H9 (cell line): ENCODE results near the gene PTPRN2. TPM values are rescaled to one million over a fixed set of nuclear protein-coding genes. Genes with fewer than 3 reads are reported as not detected.

Experiments
- DNase-seq: peaks from one replicate; pipeline ENCODE4 v3.0.0-alpha.2; 2017
- H2AFZ ChIP-seq: one replicate; pipeline ENCODE4 v1.6.1; 2013; ENCODE audit warnings: mild to moderate bottlenecking, low read length, control low read depth, moderate library complexity
- H2AK5ac ChIP-seq: 2 replicates; pipeline ENCODE4 v1.6.1; 2013; ENCODE audit warnings: low read length, control low read depth, mixed read lengths; ENCODE audit not compliant: insufficient read length
- H2BK120ac ChIP-seq: one replicate; pipeline ENCODE4 v1.6.1; 2013; ENCODE audit warnings: low read depth, mild to moderate bottlenecking, low read length, control low read depth, inconsistent platforms; ENCODE audit not compliant: poor library complexity, severe bottlenecking
- H2BK12ac ChIP-seq: 2 replicates; pipeline ENCODE4 v1.6.1; 2013; ENCODE audit warnings: low read length, control low read depth, mixed read lengths, low read depth; ENCODE audit not compliant: insufficient read length
- H2BK15ac ChIP-seq: 2 replicates; pipeline ENCODE4 v1.6.1; 2013; ENCODE audit warnings: low read depth, low read length, control low read depth
- H2BK20ac ChIP-seq: one replicate; pipeline ENCODE4 v1.6.1; 2013; ENCODE audit warnings: low read depth, mild to moderate bottlenecking, low read length, control low read depth, inconsistent platforms; ENCODE audit not compliant: poor library complexity, severe bottlenecking
- H2BK5ac ChIP-seq: 2 replicates; pipeline ENCODE4 v1.6.1; 2013; ENCODE audit warnings: low read length, control low read depth, mixed read lengths; ENCODE audit not compliant: insufficient read length
- H3K14ac ChIP-seq: 2 replicates; pipeline ENCODE4 v1.6.1; 2013; ENCODE audit warnings: low read length, control low read depth; ENCODE audit not compliant: insufficient read depth
- H3K18ac ChIP-seq: 2 replicates; pipeline ENCODE4 v1.6.1; 2013; ENCODE audit warnings: low read depth, mild to moderate bottlenecking, mixed read lengths, low read length, control low read depth; ENCODE audit not compliant: insufficient read length
- H3K23ac ChIP-seq: 2 replicates; pipeline ENCODE4 v1.6.1; 2013; ENCODE audit warnings: low read length, control low read depth, mixed read lengths, low read depth; ENCODE audit not compliant: insufficient read length
- H3K23me2 ChIP-seq: 2 replicates; pipeline ENCODE4 v1.6.1; 2013; ENCODE audit warnings: low read depth, mild to moderate bottlenecking, mixed read lengths, low read length, control low read depth; ENCODE audit not compliant: insufficient read length, poor library complexity, severe bottlenecking
- H3K27ac ChIP-seq: 2 replicates; pipeline ENCODE4 v1.5.1; 2013; ENCODE audit warnings: low read length, control low read depth, mixed read lengths, low read depth; ENCODE audit not compliant: insufficient read length
- H3K27me3 ChIP-seq: 2 replicates; pipeline ENCODE4 v1.6.1; 2013; ENCODE audit warnings: low read length, control low read depth, inconsistent platforms; ENCODE audit not compliant: insufficient read depth
- H3K4ac ChIP-seq: 2 replicates; pipeline ENCODE4 v1.6.1; 2013; ENCODE audit warnings: low read depth, mild to moderate bottlenecking, control low read depth, inconsistent platforms, low read length, moderate library complexity
- H3K4me1 ChIP-seq: 2 replicates; pipeline ENCODE4 v1.6.1; 2013; ENCODE audit warnings: low read length, control low read depth, inconsistent platforms; ENCODE audit not compliant: insufficient read depth
- H3K4me2 ChIP-seq: 2 replicates; pipeline ENCODE4 v1.6.1; 2013; ENCODE audit warnings: low read length, control low read depth, mixed read lengths; ENCODE audit not compliant: insufficient read length, insufficient read depth
- H3K56ac ChIP-seq: 2 replicates; pipeline ENCODE4 v1.6.1; 2013; ENCODE audit warnings: low read depth, mild to moderate bottlenecking, mixed read lengths, low read length, control low read depth; ENCODE audit not compliant: insufficient read length
- H3K79me1 ChIP-seq: 2 replicates; pipeline ENCODE4 v1.6.1; 2013; ENCODE audit warnings: low read depth, mild to moderate bottlenecking, moderate library complexity, low read length, control low read depth, inconsistent platforms; ENCODE audit not compliant: insufficient read depth, poor library complexity, severe bottlenecking
- H3K79me2 ChIP-seq: 2 replicates; pipeline ENCODE4 v1.6.1; 2013; ENCODE audit warnings: low read length, control low read depth, inconsistent platforms; ENCODE audit not compliant: insufficient read depth
- H3K9ac ChIP-seq: 2 replicates; pipeline ENCODE4 v1.6.1; 2013; ENCODE audit warnings: low read length, control low read depth, mixed read lengths; ENCODE audit not compliant: insufficient read length; ENCODE audit errors: extremely low read depth
- H3K9me3 ChIP-seq: one replicate; pipeline ENCODE4 v1.6.1; 2013; ENCODE audit warnings: low read depth, low read length, inconsistent platforms; ENCODE audit not compliant: control insufficient read depth
- H3T11ph ChIP-seq: one replicate; pipeline ENCODE4 v1.6.1; 2013; ENCODE audit warnings: mild to moderate bottlenecking, low read length, control low read depth, inconsistent platforms
- H4K20me1 ChIP-seq: one replicate; pipeline ENCODE4 v1.6.1; 2013; ENCODE audit not compliant: control insufficient read depth, insufficient read length, insufficient read depth
- H4K5ac ChIP-seq: 2 replicates; pipeline ENCODE4 v1.6.1; 2013; ENCODE audit warnings: low read depth, mild to moderate bottlenecking, mixed read lengths, low read length, control low read depth; ENCODE audit not compliant: insufficient read length
- H4K8ac ChIP-seq: replicated peaks from 2 replicates; pipeline ENCODE4 v1.6.1; 2013; ENCODE audit warnings: low read length, control low read depth, mixed read lengths, low read depth; ENCODE audit not compliant: insufficient read length
- H4K91ac ChIP-seq: 2 replicates; pipeline ENCODE4 v1.6.1; 2013; ENCODE audit warnings: low read depth, mild to moderate bottlenecking, moderate library complexity, mixed read lengths, low read length, control low read depth; ENCODE audit not compliant: insufficient read length
- H3K27ac Mint-ChIP-seq, 3 experiments: 2 replicates in 2 of 3; 3 replicates in 1 of 3; pipeline ENCODE4 v1.8.0; 2020 to 2021; ENCODE audit warnings: mixed read lengths in 3 of 3, mild to moderate bottlenecking in 1 of 3, moderate library complexity in 1 of 3
- H3K27me3 Mint-ChIP-seq: 2 replicates; pipeline ENCODE4 v1.8.0; 2021; ENCODE audit warnings: low read depth, mild to moderate bottlenecking, moderate library complexity, mixed read lengths
- H3K36me3 Mint-ChIP-seq, 3 experiments: 2 replicates in 2 of 3; 3 replicates in 1 of 3; pipeline ENCODE4 v1.8.0; 2020 to 2021; ENCODE audit warnings: low read depth in 3 of 3, mixed read lengths in 3 of 3; ENCODE audit not compliant: insufficient read depth in 1 of 3
- H3K4me1 Mint-ChIP-seq, 2 experiments: 2 replicates each; pipeline ENCODE4 v1.8.0; 2020; ENCODE audit warnings: mixed read lengths in 2 of 2
- H3K4me3 Mint-ChIP-seq, 2 experiments: 2 replicates in 1 of 2; 3 replicates in 1 of 2; pipeline ENCODE4 v1.8.0; 2020 to 2021; ENCODE audit warnings: mild to moderate bottlenecking in 2 of 2, mixed read lengths in 2 of 2, moderate library complexity in 1 of 2
- H3K9me3 Mint-ChIP-seq, 2 experiments: 2 replicates in 1 of 2; 3 replicates in 1 of 2; pipeline ENCODE4 v1.8.0; 2020; ENCODE audit warnings: mild to moderate bottlenecking in 2 of 2, mixed read lengths in 2 of 2, moderate library complexity in 1 of 2
- CTCF ChIP-seq: fragments of 200-600 bp; sonication (generic); conservative IDR thresholded peaks from 3 replicates; pipeline ENCODE4 v1.8.0; 2021; ENCODE audit warnings: antibody characterized with exemption, mild to moderate bottlenecking
- whole genome bisulfite sequencing: extraction: QIAGEN DNeasy Blood & Tissue Kit; methylation state at CpG from one replicate; pipeline ENCODE4 v1.1.7; 2013; ENCODE audit warnings: missing lambda C conversion rate, low lambda C conversion rate, mixed read lengths; ENCODE audit not compliant: insufficient read length; ENCODE audit errors: extremely low coverage; 5-methylcytosine and 5-hydroxymethylcytosine counted together
- total RNA-seq: library from RNA; stranded (reverse); gene quantifications from 2 replicates; pipeline ENCODE4 v1.2.1, GENCODE V29; 2021

PTPRN2 gene
- total RNA-seq, 1 experiment from 2014 or later, result 5.2 TPM

DNA sequence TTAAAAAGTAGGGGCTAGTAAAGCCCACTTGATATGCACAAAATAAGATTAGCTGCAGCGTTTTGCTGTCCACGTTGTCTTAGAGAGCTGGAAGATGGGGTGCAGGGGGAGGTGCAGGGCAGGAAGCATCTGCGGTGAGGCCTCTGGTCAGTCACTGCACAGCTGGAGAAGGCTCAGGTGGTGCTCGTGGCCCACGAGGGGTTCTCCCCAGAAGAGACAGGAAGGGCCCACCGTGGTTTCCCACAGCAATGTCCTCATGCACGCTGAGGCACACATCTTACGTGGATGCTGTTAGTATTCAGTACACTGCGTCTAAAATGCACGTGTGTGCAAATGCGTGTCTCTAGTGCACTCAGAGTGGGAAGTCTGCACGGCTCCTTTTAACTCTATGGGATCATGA, 582.1 kb downstream of the PTPRN2 start:
- Mint-ChIP-seq H3K4me3 (no peak overlapping the region; a peak in 1 of 5 replicates), H3K27me3 (peaks cover 16% of the 10 kb centered on the region), H3K27ac (peak overlapping the region in 1 of 3 experiments; percentile 59; a peak in 1 of 7 replicates), H3K36me3 (no peaks in the 10 kb centered on the region), H3K4me1 (peaks cover 52 to 58% of the 10 kb centered on the region in 2 experiments), H3K9me3 (no peaks in the 10 kb centered on the region; a peak in 1 of 5 replicates)
- H2AK5ac ChIP-seq, result no peak overlapping the region
- H3K4me2 ChIP-seq, result no peak overlapping the region
- no peak overlapping the region for H2BK12ac ChIP-seq
- no peak overlapping the region for H2BK5ac ChIP-seq
- H3K9ac ChIP-seq, result no peak overlapping the region
- no peak for DNase-seq
- no peak overlapping the region for H2BK15ac ChIP-seq
- no peak overlapping the region for H4K5ac ChIP-seq
- no peak overlapping the region for H3K23ac ChIP-seq
- no peak overlapping the region for H3K56ac ChIP-seq
- H3K14ac ChIP-seq, result no peak overlapping the region
- H4K8ac ChIP-seq, result no peak overlapping the region
- TF ChIP-seq CTCF, result no peak
- no peak overlapping the region for H4K91ac ChIP-seq
- no peak overlapping the region for H3K18ac ChIP-seq
- H3K79me2 ChIP-seq, result no peaks in the 10 kb centered on the region
- no peak overlapping the region for H3K4ac ChIP-seq
- no peaks in the 10 kb centered on the region for H4K20me1 ChIP-seq
- H3K4me1 ChIP-seq, result peaks cover 12% of the 10 kb centered on the region; the same call in 1 of the 2 replicates
- H2BK20ac ChIP-seq, result no peak overlapping the region
- H3T11ph ChIP-seq, result no peak overlapping the region
- no CpG with 5 or more reads among the region's 12 CpGs for WGBS
- H3K23me2 ChIP-seq, result no peaks in the 10 kb centered on the region
- H3K27me3 ChIP-seq, result no peaks in the 10 kb centered on the region
- H2BK120ac ChIP-seq, result no peak overlapping the region
- H3K27ac ChIP-seq, result no peak overlapping the region
- H3K9me3 ChIP-seq, result no peaks in the 10 kb centered on the region
- no peaks in the 10 kb centered on the region for H3K79me1 ChIP-seq
- no peak overlapping the region for H2AFZ ChIP-seq
